DMS 273 (cell line): ENCODE results near the gene CA5A.

Experiments
- DNase-seq: peaks from one replicate; lab custom pipeline; 2025; ENCODE audit not compliant: unreplicated experiment; lab: John Stamatoyannopoulos, UW

CA5A gene

DNA sequence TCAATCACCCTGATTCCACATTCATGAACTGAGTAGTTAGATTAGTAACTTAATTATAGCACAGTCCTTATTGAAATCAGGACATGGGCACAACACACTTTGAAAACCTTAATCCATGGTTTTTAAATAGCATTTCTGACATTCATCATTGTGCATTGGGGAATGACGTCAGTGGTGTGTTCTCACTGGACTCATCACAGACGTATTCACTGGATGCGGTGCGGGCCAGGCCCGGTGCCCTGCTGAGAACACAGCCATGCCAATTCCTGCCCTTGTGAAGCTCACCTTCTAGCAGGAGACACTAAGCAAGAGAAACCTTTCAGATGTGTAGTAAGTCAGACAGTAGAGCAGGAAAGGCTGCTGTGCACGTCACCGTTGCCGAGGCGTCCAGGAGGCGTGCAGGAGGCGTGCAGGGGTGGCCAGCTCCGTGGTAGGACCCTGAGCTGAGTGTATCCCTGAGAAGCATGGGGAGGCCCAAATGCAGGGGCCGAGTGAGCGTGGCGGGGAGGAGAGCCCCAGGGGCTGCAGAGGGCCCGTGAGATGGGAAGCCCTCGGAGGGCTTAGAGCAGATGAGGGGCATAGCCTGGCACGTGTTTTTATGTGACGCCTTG, 27.8 kb upstream of the CA5A start:
- DNase-seq, result no peak

DNA sequence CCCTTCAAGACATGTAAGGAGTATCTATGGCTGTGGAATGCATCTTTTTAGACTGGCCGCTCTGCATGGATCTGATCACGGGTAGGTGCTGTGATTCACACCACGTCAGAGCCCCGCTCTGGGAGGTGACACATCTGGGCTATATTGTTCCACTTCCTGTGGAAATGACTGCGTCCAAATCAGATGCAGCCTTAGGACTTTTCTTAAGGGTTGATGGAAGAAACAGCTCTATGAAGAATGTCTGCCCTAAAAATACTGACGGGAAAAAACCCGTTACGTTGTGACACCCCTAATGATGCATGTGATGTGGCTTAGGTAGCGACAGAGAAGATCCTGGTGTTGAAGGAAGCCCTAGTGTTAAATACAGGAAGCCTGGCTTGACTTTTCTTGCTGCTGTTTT, 27.1 kb upstream of the CA5A start:
- no peak for DNase-seq

DNA sequence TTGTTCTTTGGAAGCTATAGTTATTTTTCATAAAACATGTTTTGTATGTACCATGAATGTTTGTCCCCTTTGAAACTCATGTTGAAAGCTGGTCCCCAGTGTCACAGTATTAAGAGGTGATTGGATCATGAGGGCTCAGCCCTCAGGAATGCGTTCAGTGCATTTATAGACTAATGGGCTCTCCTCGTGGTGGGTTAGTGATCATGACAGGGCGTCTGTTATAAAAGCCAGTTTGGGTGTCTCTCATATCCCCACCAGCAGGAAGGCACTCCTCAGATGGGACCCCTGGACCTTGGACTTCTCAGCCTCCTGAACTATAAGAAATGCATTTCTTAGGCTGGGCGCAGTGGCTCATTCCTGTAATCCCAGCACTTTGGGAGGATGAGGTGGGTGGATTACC, 25.3 kb upstream of the CA5A start:
- no peak for DNase-seq

DNA sequence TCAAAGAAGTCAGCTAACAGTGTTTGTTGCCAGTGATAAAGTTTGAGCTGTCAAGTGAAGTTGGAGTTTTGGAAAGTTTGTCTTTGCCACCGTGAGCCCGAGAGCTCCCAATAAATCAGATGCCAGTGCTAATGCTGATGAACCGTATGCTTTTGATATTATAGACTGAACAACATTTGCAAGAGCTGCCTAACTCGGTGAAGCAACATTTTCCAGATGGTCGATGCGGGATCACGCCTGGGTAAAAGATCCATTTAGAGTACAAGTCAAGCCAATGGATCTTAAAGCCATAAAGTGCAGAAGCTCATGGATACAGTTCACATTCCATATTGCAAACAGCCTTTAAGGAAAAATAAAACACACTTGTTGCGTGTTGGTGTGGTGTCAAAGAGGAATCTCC, 24.5 kb upstream of the CA5A start:
- no peak for DNase-seq

DNA sequence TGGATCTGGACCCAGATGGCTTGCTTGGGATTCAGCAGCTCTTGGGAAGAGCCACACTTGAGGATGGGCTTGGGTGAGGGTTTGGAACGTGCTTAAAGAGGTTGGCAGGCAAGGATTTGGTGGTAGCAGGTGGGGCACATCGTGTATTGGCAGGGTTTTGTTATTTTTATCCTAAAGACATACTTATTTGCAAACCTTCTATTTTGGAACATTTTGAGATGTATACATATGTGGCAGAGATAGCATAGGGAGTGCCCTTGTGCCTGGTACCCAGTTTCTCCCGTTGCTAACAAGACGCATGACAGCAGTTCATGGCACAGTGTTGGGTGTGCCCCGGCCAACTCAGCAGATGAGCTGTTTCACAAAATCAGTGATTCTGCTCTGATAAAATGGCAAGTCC, 24.0 kb upstream of the CA5A start:
- DNase-seq, result no peak

DNA sequence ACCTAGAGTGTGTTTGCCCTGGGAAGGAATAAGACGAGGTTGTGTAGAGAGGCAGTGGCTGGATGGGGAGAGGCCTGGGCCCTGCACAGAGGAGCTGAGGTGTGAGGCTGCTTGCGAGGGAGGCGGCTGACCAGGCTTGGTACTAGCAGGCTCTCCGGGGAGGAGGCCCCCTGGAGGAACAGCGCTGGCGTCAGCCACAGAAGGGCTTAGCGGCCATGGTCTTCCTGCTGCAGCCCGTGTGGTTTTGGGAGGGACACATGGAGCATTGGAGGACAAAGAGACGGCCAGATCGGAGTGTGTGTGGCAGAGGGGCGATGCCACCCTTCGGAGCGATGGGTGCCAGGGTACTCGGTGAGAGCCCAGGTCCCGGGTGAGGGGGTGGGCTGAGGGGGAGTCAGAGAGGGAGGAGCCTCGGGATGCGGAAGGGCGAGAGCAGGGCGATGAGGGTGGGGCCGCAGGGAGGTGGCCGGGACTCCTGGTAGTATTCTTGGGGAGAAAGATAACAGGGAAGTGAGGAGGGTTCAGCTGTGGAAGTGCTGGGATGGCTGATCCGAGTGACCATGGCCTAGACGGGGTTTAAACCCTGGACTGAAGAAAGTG, 23.2 kb upstream of the CA5A start:
- DNase-seq, result no peak

DNA sequence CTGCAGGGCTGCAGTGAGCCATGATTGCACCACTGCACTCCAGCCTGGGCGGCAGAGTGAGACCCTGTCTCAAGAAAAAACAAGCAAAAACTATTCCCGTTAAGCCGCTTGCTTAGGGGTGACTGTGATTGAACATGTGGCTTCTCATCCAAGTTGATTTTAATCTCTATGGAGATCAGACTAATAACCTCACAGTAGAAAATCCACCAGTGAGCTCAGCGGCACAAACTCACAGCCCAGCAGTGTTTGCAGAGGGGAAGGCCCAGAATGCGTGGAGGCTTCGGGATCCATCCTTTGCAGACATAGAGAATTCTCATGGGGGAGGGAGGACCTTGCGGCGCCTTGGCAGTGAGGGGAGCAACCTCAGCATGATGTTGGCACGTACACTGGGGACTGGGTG, 22.3 kb upstream of the CA5A start:
- DNase-seq, result no peak

DNA sequence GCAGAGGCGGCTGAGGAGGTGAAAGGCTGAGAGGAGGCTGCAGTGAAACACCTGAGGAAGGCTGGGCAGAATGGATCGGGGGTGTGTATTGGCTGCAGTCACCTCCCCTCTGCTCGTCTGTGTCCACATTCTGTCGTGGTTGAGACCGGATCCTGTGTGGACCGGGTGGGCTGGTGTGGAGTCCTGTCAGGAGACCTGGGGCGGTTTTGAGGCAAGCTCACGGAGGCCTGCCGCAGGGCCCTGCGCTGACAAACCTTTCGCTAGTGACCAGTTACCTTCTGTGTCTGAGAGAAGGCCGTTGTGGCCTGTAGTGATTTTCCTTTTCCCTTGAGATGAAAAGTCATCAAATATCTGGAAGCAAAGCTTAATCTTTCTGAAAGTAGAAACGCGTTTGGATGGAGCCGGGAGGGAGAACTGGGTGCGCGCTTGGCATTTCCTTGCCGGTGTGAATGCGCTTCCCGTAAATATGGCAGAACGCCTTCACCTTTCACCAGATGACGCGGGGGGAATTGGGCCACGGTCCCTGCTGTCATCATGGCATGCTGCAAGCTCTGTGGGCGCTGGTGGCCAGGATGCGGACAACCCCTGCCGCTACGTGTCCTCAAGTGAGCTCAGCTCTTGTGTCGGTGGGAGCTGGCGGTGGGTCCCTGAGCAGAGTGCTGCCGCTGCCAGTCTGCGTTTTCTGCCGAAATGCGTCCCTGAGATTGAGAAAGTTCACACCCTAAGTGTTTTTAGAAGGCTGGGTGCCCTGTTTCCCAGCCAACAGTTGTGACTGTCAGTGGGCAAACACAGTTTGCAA, 21.2 kb upstream of the CA5A start:
- no peak for DNase-seq

DNA sequence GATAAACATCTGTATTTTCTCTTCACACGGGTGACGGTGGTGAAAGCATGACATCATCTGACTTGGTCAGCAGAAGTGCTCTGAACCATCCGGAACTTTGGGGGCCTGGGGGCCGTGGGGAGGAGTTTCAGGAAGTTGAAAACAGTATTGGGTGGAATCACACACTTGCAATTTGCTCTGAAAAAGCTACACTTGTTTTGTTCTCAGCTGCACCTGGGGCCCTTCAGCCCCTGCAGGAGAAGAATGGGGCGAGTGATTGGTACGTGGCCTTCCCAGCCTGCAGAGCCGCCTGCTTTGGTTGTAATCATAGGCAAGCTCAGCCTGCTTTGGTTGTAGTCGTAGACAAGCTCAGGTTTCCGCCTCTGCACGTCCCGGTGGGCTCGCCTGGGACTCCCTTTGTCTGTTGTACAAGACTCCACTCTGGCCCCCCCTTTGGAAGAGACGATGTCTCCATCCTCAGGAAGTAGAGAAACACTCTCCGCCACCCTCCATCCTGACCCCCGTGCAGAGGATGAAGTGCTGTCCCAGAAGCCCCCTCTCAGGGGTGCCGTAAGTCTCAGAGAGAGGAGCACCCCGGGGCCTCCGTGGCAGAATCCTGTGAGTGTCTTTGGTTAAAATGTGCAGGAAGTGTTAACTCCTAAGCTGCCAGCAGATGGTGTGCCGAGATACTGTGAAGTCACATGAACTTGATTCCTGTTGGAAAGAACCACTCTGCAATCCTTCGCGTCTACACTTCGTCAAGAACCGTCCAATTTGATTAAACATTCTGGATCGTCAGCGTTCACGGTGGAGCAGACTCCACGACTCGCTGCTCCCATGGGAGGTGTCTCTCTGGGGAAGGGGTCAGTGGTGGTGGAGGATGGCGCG, 20.3 kb upstream of the CA5A start:
- DNase-seq, result peak; percentile 60

DNA sequence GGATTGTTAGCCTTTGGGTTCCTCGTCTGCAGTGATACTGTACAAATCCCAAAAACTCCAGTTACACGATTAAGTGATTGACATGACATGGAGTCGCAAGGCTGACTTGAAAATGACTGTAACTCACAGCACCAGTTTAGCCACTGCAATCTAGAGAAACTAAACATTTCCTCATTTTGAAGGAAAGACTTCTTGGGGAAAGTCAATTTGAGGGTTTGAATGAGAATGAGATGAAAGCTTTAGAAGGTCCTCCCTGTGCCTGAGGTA, 19.7 kb upstream of the CA5A start:
- DNase-seq, result no peak

DNA sequence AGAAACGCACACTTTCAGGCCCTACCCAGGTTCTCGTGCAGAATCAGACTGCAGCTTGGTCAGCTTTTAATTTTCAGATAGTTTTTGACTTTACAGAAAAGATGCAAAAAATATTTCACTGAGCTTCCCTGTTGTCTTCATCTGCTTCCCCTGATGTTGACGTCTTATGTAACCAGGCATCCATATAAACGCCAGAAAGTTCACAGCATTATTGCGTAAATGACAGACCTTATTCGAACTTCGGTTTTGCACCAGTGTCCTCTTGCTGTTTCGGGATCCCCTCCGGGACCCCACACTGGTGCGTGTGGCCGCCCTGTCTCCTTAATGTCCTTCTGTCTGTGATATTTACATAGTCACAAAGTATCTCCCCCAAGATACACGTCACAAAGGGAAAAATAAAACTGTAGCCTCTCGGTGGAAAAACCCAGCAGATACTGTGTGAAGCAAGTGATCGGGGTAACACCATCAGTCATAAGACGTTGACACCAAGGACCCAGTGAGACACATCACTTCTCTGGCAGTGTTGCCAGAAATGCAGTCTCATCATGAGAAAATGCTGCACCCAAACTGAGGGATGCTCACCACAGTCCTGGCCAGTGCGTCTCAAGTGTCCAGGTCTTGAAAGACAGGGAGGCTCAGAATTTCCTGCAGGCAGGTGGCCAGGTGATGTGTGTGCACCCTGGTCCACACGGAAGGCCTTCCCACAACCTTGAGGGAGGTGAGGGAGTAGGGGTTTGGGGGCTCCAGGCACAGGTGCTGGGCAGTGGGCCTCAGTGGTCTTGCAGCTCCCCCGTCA, 19.2 kb upstream of the CA5A start:
- DNase-seq, result no peak

DNA sequence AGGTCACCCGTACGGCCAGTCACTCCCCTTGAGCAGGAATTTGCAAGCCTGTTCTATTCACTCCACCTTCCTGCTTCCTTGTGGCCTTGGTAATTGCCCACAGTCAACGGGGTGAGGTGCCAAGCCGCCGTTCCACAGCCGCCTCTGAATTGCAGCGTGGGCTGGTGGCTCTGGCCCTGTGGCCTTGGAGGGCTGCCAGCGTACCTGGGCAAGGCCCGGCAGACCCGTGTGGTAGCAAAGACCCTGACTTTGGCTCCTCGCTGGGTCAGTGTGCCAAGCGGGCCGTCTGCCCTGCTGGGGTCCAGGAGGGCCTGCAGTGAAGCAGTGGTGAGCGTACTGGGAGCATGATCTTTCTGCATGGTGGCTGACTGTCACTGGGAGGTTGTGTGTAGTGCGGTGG, 18.5 kb upstream of the CA5A start:
- no peak for DNase-seq

DNA sequence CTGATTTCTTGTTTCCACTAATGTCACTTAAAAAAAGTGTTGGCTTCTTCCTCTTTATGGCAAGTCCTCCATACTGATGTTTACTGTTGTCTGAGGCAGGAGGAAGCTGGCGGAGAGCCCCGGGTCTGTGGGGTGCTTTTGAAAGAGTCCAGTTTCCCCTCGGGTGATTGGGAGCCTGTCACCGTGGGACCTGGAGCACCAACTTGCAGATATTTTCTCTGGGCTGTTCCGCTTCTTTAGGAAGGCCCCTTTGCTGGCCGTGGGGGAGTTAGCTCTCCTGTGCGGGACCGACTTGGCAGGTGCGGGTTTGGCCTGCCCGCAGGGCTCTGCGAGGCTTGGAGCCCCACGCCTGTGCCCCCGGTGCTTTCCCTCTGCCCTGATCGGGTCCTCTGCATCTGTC, 18.0 kb upstream of the CA5A start:
- no peak for DNase-seq

DNA sequence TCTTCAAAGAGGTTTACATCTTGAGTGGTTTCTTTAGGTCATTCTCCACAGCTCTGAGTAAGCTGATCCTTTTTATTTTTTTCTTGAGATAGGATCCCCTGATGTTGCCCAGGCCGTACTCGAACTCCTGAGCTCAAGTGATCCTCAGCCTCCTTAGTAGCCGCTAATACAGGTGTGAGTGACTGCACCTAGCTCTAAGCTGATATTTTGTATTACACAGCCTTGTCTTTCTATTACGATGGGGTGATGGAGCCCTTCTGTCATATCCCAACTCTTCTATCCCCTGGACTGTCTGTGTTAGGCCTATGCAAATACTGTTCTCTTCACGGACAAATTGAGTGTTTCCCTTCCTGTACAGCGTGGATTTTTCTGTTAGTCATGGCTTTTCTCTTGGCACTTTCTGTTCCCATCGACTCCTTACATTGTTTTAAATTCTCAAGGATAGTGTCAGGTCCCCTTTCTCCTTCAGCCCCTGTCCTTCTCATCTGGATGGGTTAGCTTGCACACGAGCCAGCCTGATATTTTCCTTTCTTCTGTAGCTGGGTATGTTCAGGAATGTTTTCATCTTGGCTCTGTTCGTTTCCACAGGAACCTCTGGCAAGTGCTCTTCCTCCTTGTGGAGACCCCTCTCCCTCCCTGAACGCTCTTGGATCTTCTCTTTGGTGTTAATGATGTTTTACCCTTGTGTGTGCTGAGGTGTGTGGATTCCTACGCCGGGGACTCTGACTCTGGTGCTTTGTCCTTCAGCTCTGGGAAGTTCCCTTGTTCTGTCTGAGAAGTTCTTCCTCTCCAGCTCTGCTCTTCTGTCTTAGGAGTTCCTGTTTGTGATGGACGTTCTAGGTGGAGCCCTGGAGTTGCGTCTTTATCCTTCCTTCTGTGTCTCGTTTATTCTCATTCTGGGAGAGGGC, 17.2 kb upstream of the CA5A start:
- no peak for DNase-seq

DNA sequence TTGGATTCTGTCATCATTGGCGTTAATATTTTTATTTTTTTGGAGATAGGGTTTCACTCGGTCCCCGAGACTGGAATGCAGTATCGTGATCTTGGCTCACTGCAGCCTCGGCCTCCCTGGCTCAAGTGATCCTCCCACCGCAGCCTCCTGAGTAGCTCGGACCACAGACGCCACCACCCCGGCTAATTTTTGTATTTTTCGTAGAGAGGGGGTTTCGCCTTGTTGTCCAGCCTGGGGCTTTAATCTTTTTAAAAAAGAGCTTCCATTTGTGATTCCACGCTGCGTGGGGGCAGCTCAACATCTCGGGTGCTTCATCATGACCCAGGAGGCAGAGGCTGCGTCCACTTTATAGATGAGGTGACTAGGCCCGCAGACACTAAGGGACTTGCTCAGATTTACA, 16.4 kb upstream of the CA5A start:
- DNase-seq, result no peak

DNA sequence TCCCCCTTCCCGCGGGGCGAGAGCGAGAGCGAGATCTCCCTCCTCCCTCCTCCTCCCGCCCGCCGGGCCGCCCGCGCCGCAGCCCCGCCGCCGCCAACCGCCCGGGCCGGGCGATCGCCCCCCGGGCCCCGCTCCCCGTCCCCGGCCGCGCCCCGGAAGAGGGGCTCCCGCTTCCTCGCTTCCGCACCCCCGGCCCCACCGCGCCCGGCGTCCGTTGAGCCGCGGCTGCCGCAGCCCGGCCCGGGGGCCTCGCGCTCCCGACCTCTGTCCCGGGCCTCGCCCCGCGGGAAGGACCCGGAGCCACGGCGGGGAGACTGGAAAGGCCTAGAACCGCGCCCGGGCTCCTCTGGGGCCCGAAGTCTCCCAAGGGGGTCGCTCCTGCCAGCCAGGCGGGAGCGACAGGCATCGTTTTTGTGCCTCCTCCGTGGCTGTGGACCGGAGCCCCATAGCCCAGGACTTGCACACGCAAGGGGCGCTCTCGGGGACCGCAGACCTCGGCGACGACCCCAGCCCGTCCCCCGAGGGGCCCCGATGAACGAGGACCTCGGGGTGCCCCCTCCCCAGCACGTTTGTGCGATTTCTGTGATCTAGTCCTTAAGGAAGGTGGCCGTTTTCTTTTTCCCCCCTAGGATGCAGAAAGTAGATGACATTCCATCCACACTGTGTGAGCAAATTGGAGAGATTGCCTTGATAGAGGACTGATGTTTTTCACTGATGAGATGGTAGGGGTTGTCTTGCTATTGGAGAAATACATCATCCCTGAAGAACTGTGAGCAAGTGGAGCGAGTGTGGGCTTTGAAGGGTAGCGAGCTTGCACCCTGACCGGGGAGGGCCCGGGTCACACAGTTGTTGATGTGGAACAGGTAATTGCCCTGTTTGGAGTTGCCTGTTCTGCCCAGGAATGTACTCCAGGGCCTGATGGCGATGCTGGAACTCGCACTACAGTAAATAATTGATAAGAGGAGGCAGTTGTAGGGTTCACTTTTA, 15.5 kb upstream of the CA5A start:
- DNase-seq, result peak; percentile 70

DNA sequence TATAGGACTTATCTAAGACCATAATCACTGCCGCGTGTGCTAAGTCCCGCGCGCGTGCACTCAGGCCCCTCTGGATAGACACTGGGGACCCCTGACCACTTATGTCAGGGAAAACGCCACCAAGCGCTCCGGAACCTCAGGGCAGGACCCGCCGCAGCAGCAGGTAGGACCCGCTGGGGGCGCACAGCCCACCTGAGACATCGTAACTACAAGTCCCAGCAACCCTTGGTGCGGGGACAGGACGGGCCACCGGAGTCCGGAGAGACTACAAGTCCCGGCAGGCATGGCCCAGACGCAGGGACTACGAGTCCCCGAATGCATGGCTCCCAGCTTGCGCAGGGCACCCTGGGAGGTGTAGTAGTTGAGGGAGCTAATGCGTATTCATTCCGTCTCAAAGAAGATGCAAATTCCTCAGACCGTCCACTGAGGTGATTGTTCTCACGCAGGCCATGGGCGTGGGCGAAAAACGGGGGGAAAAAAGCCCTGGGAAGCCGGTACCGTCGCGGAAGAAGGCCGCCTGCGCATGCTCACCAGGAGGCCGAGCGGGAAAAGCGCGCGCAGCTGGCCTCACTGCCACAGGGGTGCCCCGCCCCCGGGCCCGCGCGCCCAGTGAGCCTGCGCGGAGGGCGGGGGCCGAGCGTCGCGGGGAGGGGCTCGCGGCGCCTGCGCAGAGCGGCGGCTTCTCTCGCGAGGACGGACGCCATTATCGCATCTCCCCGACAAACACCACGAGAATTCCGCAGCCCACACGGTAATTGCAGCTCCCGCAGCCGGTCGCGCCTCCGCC, 14.6 kb upstream of the CA5A start, which contains the start of gene BANP:
TSS of gene BANP (plus strand) at position 670 of the 787 bp plus-strand sequence. CDS start 23,682 bp downstream, outside the sequence.
- DNase-seq, result peak; percentile 99
